Activated CD4-positive, CD25-positive, alpha-beta regulatory T cell (primary cell): ENCODE data around the gene STH.
A peak's percentile ranks its signal among the peaks of the same experiment; 100 is the strongest.

Source experiments
- DNase-seq, 4 experiments: peaks; one replicate each; lab custom pipeline; 2025; lab: John Stamatoyannopoulos, UW

Gene STH

DNA sequence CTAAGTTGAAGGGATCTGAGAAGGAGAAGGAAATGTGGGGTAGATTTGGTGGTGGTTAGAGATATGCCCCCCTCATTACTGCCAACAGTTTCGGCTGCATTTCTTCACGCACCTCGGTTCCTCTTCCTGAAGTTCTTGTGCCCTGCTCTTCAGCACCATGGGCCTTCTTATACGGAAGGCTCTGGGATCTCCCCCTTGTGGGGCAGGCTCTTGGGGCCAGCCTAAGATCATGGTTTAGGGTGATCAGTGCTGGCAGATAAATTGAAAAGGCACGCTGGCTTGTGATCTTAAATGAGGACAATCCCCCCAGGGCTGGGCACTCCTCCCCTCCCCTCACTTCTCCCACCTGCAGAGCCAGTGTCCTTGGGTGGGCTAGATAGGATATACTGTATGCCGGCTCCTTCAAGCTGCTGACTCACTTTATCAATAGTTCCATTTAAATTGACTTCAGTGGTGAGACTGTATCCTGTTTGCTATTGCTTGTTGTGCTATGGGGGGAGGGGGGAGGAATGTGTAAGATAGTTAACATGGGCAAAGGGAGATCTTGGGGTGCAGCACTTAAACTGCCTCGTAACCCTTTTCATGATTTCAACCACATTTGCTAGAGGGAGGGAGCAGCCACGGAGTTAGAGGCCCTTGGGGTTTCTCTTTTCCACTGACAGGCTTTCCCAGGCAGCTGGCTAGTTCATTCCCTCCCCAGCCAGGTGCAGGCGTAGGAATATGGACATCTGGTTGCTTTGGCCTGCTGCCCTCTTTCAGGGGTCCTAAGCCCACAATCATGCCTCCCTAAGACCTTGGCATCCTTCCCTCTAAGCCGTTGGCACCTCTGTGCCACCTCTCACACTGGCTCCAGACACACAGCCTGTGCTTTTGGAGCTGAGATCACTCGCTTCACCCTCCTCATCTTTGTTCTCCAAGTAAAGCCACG is 28.3 kb downstream of the STH start:
- no peak for DNase-seq

DNA sequence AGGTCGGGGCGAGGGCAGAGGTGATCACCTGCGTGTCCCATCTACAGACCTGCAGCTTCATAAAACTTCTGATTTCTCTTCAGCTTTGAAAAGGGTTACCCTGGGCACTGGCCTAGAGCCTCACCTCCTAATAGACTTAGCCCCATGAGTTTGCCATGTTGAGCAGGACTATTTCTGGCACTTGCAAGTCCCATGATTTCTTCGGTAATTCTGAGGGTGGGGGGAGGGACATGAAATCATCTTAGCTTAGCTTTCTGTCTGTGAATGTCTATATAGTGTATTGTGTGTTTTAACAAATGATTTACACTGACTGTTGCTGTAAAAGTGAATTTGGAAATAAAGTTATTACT is 28.9 kb downstream of the STH start:
- no peak for DNase-seq

DNA sequence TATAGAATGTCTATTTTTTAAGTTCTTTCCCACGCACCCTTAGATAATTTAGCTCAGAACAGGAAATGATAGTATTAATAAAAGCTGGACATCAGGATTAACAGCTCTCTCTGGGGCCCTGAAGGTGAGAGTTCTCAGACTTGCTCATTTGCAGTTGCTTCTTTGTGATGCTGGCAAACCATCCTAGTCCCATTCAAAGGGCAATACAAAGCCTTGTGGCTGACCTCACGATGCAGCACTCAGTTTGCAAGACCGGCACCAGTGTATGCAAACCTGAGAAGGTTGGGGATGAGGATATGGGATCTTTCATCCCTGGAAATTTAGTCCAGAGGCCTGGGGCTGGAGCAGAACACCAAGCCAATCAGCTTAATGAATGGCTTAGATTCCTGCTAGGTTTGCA is 29.3 kb downstream of the STH start:
- no peak for DNase-seq

DNA sequence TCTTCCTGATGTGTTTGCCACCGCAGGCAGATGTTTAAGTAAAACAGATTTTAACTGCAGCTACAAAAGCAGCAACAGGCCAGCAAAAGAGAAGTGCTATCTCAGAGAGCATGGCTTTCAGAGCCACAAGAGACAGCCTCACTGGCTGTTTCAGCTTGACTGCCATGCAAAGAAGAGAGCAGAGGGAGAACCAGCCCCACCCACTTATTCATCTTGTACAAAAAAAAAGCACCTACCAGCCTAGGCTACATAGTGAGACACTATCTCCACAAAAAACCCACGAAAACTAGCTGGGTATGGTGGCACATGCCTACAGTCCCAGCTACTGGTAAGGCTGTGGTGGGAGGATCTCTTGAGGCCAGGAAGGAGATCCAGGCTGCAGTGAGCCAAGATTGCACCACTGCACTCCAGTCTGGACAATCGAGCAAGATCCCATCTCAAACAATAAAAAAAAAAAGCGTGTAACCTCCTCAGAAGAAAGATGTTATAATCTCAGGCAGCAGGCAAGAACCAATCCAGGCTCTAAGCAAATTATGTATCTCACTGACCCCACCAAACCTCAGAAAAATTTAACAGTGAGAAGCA is 30.0 kb downstream of the STH start:
- no peak for DNase-seq

DNA sequence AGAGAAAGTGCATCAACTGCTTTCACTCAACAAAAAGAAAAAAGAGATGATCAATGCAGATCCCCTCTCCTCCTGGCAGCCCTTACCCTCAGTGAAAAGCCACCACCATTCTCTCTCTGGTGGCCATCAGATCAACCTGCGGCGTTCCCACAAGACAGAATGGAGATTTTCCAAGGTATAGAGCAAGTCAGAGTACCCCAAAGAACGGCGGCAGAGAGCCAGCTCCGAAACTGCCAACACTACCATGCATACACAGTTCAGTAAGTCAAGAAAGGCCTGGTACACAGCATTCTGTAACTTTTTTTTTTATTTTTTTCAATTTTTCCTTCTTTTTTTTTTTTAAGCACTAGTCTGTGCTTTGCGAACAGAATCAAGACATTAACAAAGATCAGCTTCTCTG is 30.6 kb downstream of the STH start:
- no peak for DNase-seq

DNA sequence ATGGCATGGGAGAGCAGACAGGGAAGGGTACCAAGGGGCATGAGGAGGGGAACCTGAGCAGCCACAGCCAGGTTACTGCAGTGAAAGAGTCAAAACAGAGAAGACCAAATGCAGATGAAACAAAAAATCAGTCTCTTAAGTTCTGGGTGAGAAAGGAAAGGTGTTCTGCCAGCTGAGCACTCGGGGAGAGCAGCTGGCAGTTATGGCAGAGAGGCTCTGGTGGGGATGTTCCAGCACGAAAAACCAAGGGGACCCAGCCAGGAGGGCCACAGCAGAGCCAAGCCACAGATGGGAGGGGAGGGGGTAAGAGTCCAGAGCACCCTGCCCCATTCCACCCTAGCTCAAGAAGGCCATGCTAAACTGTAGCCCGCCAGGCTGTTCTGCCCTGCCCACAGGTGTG is 31.7 kb downstream of the STH start:
- DNase-seq = no peak

DNA sequence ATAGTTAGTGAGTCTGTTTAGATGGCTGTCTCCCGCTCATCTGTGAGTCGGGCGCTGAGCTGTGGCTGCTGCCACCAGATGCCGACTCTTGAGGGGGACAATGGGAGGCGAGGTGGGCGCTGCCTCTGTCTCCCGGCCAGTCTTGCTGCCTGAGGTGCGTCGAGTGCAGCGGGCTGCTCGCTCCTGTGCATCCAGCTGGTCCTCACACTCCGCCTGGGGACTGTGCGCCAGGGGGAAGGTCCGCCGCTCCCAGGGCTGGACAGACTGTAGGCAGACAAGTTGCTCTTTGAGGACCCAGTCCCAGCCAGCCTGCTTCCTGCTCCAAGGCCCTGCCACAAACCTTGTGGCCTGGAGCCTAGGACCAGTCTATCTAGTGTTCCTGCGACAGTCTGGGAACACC is 32.4 kb downstream of the STH start:
- no peak for DNase-seq

DNA sequence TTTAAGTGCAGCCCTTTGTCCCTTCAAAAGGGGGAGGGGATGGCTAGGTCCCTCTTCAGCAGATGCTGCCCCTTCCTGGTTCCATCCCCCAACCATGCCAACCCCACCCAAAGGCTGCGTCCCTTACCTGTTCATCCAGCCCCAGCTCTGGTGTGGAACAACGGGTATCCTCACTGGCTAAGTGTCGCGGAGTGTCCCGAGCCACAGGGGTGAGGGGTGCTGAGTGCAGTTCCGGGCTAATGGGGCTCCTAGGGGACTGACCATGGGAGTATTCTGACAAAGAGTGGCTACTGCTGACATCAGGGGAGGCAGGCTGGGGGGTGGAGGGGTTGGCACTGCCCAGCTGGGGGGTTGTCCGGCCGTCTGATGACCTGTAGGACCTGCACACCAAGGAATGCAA is 32.9 kb downstream of the STH start:
- DNase-seq = no peak

DNA sequence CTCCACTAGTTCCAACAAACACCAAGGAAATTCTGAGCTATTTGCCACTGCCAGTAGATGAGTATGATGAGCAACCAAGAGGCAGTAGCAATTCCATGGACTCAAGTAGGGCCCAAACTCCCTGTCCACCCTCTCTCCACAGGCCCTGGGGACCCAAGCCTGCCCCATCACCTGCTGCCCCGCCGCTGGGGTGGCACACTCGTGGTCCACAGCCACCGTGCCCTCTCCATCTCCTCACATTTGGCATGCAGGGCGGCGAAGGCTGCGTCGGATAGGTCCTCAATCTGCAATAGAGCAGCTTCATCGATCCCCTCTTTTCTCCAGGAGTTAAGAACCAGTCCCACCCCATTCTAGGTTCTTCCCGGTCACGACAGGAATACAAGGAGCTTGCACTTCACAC is 33.9 kb downstream of the STH start:
- DNase-seq = no peak

DNA sequence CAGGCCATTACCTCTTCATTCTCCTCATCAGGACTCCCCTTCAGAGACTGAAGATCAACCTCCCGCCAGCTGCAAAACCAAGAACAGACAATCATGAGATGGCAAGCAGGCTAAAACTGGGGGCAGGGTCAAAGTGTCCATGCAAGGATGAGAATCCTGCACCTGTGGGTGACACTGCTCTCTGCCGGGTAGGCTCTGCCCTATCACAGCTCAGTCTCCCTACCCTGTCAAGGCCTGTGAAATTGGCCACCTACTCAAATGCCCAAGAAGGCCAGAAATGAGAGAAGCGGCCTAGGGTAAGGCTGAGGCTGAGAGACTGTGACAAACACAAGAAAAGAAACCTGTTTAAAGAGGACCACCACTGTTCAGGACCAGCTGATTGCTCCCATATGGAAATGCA is 34.3 kb downstream of the STH start:
- no peak for DNase-seq

DNA sequence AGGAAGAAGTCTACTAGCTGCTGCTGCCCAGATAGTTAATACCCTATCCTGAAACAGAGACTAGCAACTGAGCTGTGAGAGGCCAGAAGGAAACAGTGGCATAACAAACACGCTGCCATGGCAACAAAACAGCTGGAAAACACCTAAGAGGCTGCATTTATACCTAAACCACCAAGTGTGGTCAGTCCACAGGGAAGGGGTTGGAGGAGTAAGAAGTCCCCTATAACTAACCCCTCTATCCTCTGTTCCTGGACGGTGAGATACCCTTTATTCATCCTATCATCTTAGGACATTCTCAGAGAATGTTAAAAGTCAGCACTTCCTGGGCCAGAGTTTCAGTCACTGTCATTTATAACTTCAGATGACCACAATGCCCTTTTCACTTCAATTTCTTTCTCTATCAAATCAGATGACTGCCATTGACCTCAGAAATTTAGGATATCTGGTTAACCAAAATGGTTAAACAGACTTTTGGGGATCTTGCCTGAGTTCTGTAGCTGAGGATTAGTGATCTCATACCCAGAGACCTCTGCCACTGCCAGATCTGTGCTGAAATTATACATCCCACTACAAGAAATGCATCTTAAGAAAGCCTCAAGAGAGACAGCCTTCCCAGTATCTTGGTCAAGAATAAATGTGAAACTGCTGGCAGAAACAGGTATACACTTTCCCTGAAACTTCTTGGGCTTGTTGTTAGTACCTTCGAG is 36.2 kb downstream of the STH start:
- DNase-seq = no peak

DNA sequence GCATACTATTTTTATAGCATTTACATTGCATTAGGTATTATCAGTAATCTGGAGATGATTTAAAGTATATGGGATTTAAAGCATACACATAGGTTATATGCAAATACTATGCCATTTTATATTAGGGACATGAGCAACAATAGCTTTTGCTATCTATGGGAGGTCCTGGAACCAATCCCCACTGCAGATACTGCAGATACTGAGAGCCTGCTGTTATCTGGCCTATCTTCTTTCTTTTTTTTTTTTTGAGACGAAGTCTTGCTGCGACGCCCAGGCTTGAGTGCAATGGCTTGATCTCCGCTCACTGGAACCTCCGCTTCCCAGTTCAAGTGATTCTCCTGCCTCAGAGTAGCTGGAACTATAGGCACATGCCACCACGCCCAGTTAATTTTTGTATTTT is 37.4 kb downstream of the STH start:
- DNase-seq = no peak

DNA sequence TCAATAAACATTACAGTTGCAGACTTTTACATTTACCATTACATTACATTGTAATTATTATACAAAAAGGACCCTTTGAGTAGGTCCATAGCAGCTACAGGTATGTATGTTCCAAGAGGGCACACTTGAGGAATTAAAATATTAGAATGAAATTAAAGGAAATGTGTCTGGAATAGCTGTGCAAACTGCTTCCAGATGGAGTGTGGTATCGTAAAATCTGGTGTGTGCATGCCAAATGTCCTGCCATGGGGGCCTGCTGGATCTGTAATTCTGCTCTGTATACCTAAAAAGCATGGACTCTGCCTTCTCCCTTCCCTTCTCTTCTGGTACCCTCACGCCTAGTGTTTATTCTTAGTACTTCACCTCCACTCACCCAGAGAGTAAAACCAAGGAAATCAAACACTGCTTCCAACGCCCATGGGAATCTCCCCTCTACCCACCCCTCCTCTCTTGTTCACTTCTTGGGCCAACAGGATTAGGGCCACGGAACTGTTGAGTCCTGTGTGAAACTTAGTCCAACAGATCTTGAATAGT is 38.7 kb downstream of the STH start:
- DNase-seq = no peak

DNA sequence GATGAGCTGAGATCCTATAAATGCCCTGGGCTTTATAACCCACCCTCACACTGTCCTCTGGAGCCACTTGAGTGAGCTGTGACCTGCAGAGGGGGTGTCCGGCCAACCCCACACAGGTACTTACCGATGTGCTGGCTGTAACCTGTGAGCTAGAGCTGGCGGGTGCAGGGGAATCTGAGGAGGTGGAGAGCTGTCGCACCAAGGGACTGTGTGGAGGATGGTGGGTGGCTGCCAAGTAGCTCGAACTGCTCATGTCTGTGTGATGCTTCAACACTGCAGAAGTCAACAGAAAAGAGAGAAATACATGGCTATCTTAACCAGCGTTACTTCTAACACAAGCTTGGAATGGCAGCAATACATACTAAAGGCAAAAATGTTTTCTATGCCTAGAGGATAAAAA is 39.4 kb downstream of the STH start:
- DNase-seq = no peak

DNA sequence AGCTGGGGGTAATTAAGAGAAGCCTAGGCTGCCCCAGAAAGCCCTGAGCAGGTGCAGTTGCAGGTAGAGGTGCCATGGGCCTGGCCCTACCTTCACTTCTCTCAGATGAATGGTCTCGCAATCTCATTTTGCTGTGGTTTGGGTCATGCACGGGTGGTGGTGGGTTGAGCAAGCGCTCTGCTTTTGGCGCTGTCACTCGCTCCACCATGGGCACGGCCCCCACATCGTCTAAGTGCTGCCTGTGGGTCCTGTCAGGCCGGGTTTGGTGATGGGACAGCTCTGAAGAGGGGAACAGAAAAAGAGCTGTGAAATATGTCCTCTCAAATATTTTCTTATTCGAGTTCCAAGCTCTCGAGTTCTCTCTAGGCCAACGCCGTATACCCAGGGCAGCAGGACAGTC is 39.9 kb downstream of the STH start:
- no peak for DNase-seq

DNA sequence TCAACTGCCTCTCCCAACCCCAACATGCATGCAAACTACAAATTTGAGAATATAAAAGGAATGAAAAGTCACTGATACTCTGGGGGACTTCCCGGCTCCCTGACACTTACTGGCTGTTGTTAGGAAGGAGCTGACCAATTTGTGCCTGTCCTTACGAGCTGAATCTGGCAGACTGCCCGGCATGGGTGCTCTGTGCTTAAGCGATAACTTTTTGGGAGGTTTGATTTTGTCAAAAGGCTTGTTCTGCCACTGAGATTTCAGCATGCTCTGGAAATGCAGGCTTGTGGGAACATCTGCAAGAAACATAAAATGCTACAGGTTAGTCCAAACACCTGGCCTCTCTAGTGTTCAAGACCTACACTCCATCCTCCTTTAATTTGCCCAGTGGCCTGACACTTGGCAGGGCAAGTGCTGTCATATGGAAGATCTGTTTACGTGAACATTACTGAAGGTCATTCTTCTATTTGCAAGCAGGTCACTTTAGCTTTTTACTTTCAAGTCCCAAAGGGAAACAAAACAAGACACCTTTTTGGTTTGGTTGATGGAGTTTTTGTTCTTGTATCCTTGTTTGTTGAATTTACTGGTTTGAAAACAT is 40.6 kb downstream of the STH start:
- DNase-seq = no peak

DNA sequence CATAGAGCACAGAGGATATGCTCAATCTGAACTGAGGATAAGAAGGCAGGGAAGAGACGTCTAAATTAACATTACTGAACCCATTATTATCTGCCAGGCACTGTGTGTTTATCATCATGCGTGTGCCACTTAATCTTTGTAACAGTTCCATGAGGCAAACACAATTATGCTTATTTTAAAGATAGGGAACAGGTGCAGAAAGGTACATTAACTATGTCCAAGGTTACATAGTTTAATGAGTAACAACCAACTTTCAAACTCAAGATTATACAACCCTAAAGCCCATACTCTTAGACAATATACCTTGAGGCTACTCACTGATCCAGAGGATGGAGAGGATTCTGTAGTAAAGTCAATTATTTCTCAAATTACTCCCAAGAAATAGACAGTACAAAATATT is 43.2 kb downstream of the STH start:
- no peak for DNase-seq

DNA sequence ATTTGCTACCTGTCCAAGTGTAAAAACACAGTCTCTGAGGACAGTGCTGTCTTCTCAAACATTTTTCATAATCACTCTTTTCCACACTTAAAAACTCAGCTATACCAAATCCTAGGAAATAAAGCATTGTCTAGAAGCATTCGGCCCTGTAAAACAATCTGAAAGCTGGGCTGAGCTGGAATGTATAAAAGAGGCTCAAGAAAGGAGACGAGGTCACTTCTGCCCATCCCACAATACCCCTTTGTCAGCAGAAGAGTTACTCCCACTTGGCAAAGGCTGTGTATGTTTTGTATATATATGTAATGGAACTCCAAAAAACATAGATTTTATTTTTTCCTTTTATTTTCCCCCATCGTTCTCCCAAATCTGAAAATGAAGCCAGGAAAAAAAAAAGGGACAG is 43.9 kb downstream of the STH start:
- no peak for DNase-seq

DNA sequence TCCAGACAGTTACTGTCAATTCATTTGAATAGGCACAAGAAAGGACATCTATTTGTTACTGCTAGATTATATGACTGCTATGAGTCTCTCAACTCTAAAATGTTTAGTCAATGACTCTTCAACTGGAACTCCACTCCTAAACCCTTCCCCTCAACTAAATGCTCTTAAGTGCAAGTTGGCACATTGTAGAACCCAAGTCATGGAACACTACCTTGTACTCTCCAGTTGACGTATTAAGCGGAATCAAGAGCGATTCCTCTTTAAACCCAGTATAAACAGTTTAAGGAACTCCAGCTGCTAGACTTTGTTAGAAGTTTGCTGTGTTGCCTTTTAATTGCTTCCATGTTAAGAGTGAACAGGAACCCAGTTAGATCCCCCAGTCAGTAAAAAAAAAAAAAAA is 44.6 kb downstream of the STH start:
- no peak for DNase-seq

DNA sequence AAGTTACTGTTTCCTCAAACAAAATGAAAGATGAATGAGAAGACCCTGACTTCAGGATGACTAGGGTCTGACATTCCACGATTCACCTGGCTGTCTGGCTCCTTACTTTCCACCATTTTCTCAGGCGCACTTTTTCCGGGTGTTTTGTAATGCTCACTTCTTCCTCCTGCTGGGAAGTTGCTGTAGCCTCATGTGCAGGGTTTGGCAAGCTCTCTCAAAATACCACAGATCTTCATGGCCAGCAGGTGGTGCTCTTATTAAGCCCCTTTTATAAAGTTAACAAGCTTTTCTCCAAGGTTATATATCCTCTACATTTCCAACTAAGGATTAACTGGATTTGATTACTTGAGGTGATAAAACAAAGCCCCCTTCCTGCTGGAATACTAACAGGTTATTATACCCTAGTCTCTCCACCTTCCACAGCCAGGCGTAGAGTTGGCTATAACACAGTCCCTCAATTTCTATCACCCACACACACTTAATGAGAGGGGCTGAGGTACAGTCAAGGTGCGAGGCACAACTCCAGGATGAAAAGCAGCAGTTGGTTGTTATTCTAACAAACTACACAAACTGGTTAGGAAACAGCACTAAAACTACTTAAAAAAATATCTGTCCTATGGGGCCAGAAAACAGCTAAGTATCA is 45.4 kb downstream of the STH start:
- peak in 1 of 4 experiments; percentile 8 for DNase-seq

DNA sequence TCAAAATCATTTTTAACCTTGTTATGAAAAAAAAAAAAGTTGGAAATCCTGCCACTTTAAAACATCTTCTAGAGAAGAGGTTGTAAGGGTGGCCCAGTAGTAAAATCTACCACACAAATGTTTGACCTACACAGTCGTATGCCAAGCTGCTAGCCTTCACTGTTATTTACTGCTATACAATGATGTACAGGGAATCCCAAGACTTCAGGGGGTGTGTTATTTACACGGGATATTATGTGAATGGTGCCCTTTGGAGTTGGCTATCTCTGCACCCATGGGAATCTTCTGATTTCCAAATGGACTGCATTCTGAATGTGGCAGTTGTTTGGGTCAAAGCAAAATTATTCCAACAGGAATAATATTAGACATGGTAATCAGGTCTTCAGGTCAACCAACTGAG is 45.9 kb downstream of the STH start:
- no peak for DNase-seq

DNA sequence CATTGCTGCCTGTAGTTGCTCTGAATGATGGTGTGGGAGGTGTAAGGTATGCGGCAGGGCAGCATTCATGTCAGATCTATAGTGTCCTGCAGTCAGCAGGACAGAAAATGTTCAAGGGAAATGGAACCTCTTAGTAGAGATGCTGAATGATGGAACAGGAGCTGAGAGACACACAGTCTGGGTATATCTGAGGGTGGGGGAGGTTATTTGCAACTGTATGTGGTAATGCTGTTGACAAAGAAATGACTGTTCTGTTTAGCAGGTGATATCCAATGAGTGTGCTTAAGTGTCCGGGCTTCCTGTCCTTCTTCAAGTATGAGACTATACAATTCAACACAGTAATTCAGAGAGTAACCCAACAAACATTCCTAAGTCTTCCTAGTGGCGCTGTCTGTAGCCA is 46.6 kb downstream of the STH start:
- DNase-seq = no peak
